GM19324 (cell line): ENCODE results near the gene DHCR24.
"Not testable (repeated sequence)": the region's sequence is repeated elsewhere in the genome, so short reads cannot be mapped to it uniquely, and the experiment has no call there.

Experiments used
- ATAC-seq: cut with Tn5 transposase; IDR thresholded peaks from one replicate; pipeline ENCODE4 v1.9.1; 2021; ENCODE audit warnings: mild to moderate bottlenecking, moderate library complexity; ENCODE audit not compliant: unreplicated experiment, low FRiP score

The DHCR24 gene

DNA sequence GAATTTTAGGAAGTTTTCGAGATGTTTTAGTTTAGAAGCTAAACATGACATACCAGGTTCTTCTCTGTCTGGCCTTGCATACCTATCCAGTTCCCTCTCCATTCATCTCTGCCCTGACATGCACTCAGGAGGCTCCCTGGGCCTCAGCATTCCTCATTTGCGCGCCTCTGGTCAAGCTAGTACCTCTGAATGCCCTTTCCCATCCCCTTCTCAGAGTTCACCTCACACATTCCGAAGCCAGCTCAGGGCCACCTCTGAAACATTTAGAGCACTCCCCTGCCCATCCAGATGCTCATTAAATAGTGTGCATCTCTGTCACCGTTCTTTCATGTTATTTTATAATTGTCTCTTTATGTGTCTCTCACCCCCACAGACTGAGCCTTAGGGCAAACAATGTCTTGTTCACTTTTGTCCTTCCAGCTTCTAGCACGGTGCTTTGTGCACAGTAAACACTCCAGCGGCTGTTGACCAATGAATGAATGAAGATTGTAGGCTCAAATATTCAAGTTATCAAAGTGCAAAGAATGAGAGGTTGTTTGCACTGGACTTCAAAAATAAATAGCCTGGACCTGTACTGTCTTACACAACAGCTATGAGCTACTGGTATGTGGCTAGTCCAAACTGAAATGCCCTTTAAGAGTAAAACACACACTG is 1.2 kb upstream of the DHCR24 start:
- no peak for ATAC-seq

- ATAC-seq: no peak
Observed at GRCh38 chr1:54887665-54888071, 673 bp upstream of the DHCR24 start.

DNA sequence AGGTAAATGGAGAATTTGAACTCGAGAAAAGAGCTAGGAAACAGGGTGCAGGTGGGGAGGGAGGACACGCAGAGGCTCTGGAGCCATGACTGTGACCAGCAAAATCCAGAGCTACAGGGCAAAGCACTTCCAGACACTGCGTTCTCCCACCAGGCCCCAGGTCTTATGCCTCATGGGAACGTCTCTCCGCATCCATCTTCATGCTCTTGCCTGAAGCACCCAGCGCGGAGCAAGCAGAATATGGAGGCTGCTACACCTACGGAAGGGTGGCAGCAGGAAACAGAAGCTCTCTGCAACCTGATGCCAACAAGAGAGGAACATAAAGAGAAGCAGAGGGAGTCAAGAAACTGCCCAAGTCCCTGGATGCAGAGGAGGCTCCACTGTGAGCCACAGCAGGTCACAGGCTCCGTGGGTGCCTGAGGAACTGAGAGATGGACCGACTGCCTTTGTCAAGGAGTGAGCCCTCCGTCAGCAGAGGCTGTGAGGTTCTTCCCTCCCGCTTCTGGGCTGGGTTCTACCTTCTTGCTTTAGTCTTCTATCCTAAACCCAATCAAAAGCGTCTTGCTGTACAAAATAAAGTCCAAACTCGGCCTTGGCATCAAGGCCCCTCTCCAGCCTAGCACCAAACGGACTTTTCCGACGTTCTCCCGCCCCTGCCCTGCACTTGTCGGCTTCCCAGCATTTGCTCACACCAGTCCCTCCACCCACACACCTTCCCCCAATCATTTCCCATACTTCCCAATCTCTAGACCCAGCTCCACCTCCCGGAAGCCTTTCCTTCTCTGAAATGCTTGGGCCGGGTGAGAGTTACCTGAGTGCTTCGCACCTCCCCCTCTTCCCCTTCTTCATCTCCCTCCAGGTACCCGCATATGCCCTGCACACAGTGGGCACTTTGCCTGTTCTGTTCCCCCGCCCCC is 930 bp downstream of the DHCR24 start:
- ATAC-seq: no peak

DNA sequence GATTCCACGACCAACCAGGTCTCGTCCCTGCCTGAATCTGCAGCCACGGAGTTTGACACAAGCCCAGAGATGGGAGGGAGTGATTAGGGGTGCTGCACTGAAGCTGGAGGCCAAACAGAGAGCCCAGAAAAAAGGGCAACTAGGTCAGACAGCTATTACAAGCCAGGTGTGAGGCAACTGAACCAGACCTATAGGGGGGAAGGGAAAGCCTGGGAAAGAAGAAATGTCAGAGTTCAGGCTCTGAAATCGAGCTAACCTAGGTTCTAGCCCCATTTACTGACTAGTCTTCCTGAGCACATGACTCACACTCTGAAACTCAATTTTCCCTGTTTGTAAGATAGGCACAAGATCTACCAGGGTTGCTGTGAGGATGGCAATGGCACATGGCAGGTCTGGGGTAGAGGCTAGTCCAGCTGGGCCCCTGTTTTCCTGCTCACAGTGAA is 1.7 kb downstream of the DHCR24 start:
- no peak for ATAC-seq

- ATAC-seq: no peak
Observed at GRCh38 chr1:54884768-54885167, 2.2 kb downstream of the DHCR24 start.

GRCh38 chr1:54884135-54884586 is 2.8 kb downstream of the DHCR24 start:
- ATAC-seq: no peak

- no peak for ATAC-seq
Observed at GRCh38 chr1:54883349-54884102, 3.5 kb downstream of the DHCR24 start.

- ATAC-seq: no peak
Observed at GRCh38 chr1:54882519-54882918, 4.5 kb downstream of the DHCR24 start.

DNA sequence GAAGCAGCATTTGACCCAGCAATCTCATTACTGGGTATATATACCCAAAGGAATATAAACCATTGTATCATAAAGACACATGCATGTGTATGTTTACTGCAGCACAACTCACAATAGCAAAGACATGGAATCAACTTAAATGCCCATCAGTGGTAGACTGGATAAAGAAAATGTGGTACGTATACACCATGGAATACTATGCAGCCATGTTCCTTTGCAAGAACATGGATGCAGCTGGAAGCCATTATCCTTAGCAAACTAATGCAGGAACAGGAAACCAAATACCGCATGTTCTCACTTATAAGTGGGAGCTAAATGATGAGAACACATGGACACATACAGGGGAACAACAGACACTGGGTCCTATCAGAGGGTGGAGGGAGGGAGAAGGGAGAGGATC is 5.4 kb downstream of the DHCR24 start:
- not testable (repeated sequence) for ATAC-seq

GRCh38 chr1:54879872-54880271 is 7.1 kb downstream of the DHCR24 start:
- ATAC-seq: no peak

GRCh38 chr1:54876814-54877213 is 10.2 kb downstream of the DHCR24 start:
- ATAC-seq: no peak

- ATAC-seq: no peak
Observed at GRCh38 chr1:54875000-54875399, 12.0 kb downstream of the DHCR24 start.

DNA sequence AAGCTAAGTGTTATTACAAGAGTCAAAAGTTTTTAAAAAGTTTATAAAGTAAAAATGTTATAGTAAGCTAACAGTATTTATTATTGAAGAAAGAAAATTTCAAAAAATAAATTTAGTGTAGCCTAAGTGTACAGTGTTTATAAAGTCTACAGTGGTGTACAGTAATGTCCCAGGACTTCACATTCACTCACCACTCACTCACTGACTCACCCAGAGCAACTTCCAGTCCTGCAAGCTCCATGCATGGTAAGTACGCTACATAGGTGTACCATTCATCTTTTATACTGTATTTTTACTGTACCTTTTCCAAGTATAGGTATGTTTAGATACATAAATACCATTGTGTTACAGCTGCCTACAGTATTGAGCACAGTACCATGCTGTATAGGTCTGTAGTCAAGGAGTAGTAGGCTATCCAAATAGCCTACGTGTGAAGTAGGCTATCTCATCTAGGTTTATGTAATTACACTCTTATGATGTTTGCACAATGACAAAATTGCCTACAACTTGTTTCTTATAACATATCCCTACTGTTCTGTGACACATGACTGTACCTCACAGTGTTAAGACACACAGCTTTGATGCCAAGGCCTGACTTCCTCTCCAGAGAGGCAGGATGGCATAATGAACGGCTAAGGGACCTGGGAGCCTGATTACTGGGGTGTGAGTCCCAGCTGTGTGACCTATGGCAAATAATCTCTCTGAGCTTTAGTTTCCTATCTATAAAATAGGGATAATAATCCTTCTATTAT is 12.7 kb downstream of the DHCR24 start:
- ATAC-seq: no peak

GRCh38 chr1:54872036-54872331 is 15.0 kb downstream of the DHCR24 start:
- ATAC-seq: no peak

- ATAC-seq: no peak
Observed at GRCh38 chr1:54871275-54872035, 15.5 kb downstream of the DHCR24 start.

DNA sequence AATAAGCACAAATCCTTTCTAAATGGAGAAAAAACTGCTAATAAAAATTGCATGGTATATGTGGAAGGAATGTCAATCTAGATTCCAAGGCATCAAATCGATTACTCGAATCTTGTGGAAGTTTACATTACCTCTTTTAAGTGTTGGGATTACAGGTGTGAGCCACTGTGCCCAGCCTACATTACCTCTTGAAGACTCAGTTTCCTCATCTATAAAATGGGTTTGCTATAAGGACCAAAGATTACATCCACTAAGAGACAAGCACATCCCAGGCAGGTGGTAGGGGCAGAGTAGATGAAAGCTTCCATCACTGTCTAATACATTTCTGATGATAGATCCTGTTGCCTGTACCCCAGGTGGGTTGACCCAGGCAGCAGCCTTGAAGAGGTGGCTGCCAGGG is 16.1 kb downstream of the DHCR24 start:
- ATAC-seq: no peak

DNA sequence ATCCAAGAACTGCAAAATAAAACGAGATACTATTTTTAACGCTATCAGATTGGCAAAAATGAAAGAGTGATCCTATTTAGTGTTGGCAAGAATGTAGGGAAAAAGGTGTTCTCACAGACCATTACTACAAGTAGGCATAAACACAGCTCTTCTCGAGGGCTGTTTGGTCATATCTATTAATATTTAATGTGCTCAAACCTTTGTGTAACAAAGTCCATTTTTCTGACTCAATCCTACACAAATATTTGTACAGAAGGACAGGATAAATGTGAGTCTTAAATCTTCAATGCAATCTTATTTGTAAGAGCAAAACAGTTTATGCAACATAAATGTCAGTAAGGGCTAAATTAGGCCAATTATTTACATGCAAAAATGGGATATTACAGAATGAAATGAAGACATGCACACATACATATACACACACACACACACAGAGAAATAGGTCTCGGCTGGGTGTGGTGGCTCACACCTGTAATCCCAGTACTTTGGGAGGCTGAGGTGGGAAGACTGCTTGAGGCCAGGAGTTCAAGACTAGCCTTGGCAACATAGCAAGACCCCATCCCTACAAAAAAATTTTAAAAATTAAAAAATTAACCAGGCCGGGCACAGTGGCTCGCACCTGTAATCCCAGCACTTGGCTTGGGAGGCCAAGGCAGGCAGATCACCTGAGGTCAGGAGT is 17.7 kb downstream of the DHCR24 start:
- no peak for ATAC-seq

GRCh38 chr1:54867717-54868057 is 19.3 kb downstream of the DHCR24 start:
- ATAC-seq: no peak
